GM21526 (cell line): ENCODE data around the gene MARK2.
"Not testable (repeated sequence)": the region's sequence is repeated elsewhere in the genome, so short reads cannot be mapped to it uniquely, and the experiment has no call there.

Experiments used
- ATAC-seq: cut with Tn5 transposase; IDR thresholded peaks from one replicate; pipeline ENCODE4 v1.9.1; 2021; ENCODE audit warnings: moderate library complexity; ENCODE audit not compliant: unreplicated experiment, low FRiP score

MARK2 gene

GRCh38 chr11:63850920-63851319 is 12.0 kb downstream of the MARK2 start:
- ATAC-seq = no peak

GRCh38 chr11:63851364-63851763 is 12.5 kb downstream of the MARK2 start:
- no peak for ATAC-seq

- ATAC-seq = no peak
Observed at GRCh38 chr11:63853476-63853875, 14.6 kb downstream of the MARK2 start.

GRCh38 chr11:63854696-63855095 is 15.8 kb downstream of the MARK2 start:
- ATAC-seq = no peak

- no peak for ATAC-seq
Observed at GRCh38 chr11:63855975-63856374, 17.1 kb downstream of the MARK2 start.

- no peak for ATAC-seq
Observed at GRCh38 chr11:63858628-63859550, 20.0 kb downstream of the MARK2 start.

- ATAC-seq = no peak
Observed at GRCh38 chr11:63862923-63863322, 24.0 kb downstream of the MARK2 start.

- not testable (repeated sequence) for ATAC-seq
Observed at GRCh38 chr11:63863620-63864019, 24.7 kb downstream of the MARK2 start.

- peak; percentile 60 for ATAC-seq
Observed at GRCh38 chr11:63866211-63866610, 27.3 kb downstream of the MARK2 start.

GRCh38 chr11:63867511-63867910 is 28.6 kb downstream of the MARK2 start:
- no peak for ATAC-seq

GRCh38 chr11:63868399-63869064 is 29.6 kb downstream of the MARK2 start:
- no peak for ATAC-seq

GRCh38 chr11:63869171-63869591 is 30.3 kb downstream of the MARK2 start:
- ATAC-seq = no peak

- ATAC-seq = no peak
Observed at GRCh38 chr11:63869683-63870082, 30.8 kb downstream of the MARK2 start.

GRCh38 chr11:63870351-63871140 is 31.6 kb downstream of the MARK2 start:
- no peak for ATAC-seq

GRCh38 chr11:63871962-63872799 is 33.3 kb downstream of the MARK2 start:
- peak; percentile 85 for ATAC-seq

- no peak for ATAC-seq
Observed at GRCh38 chr11:63872800-63873197, 33.9 kb downstream of the MARK2 start.

GRCh38 chr11:63873311-63873710 is 34.4 kb downstream of the MARK2 start:
- no peak for ATAC-seq

GRCh38 chr11:63874511-63874910 is 35.6 kb downstream of the MARK2 start:
- ATAC-seq = no peak

- ATAC-seq = no peak
Observed at GRCh38 chr11:63875506-63876065, 36.7 kb downstream of the MARK2 start.

GRCh38 chr11:63876616-63877015 is 37.7 kb downstream of the MARK2 start:
- ATAC-seq = no peak
